ENCODE data around the gene ZNFX1. TPM values are rescaled to one million over a fixed set of nuclear protein-coding genes. Genes with fewer than 3 reads are reported as not detected.

Gene ZNFX1
- total RNA-seq, 1 donor from 2014 or later, result 27.5 TPM

DNA sequence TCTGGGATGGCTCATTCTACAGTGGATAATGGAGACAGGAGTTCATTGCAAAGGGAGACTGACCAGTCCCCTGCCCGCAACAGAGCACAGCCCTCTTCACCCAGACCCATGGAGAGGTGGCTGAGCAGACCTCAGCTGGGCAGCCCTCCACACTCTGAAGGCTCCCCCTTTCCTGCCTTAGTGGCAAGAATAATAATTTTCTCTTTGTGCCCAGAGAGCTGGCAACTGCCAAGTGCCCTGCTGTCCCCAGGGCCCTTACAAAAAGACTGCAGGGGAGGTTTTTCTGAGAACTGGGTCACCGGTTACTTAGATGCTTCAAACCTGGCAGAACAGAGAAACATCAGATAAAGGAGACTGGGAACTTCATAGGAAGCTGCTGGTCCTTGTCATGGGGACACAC lies 35.4 kb upstream of the ZNFX1 start:
- Histone ChIP-seq H3K36me3 (no peaks in the 10 kb centered on the region), H3K4me3 (no peak overlapping the region), H3K9me3 (no peaks in the 10 kb centered on the region), H3K4me1 (peaks cover 2% of the 10 kb centered on the region), H3K27me3 (peaks cover 4% of the 10 kb centered on the region), H3K27ac (no peak overlapping the region)
- intact Hi-C loops (cut with DNase I), result no loop called here
- no peak for DNase-seq (ENCODE audit: extremely low spot score in 2 of 2)
- TF ChIP-seq, protein P1, sequence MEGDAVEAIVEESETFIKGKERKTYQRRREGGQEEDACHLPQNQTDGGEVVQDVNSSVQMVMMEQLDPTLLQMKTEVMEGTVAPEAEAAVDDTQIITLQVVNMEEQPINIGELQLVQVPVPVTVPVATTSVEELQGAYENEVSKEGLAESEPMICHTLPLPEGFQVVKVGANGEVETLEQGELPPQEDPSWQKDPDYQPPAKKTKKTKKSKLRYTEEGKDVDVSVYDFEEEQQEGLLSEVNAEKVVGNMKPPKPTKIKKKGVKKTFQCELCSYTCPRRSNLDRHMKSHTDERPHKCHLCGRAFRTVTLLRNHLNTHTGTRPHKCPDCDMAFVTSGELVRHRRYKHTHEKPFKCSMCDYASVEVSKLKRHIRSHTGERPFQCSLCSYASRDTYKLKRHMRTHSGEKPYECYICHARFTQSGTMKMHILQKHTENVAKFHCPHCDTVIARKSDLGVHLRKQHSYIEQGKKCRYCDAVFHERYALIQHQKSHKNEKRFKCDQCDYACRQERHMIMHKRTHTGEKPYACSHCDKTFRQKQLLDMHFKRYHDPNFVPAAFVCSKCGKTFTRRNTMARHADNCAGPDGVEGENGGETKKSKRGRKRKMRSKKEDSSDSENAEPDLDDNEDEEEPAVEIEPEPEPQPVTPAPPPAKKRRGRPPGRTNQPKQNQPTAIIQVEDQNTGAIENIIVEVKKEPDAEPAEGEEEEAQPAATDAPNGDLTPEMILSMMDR (IDR thresholded peaks at IDR 0.05), result no peak
- TF ChIP-seq POLR2AphosphoS5 (IDR thresholded peaks at IDR 0.05; ENCODE audit: insufficient read depth in 1 of 2, low read depth in 1 of 2) (no peak), POLR2A (IDR thresholded peaks at IDR 0.05) (no peak)

DNA sequence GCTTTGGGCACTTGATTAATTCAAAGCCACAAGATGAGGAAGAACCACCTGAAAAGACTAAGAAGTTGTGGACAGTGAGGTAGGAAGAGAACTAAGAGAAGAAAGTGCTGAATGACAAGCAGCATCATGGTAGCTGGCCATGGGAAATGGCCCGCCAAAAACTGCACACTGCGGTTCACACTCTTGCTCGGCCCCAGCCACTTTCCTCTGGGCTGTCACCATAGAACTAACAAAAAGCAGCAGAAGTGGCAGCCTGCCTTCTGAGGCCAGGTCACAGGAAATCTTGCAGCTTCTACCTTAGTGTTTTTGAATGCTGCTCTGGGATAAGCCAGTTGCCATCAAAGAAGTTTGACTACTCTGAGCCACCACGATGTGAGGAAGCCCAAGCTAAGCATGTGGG lies 34.8 kb upstream of the ZNFX1 start:
- no peaks in the 10 kb centered on the region for H3K9me3 ChIP-seq
- TF ChIP-seq, protein P1 (IDR thresholded peaks at IDR 0.05), result no peak
- TF ChIP-seq POLR2AphosphoS5 (IDR thresholded peaks at IDR 0.05; ENCODE audit: insufficient read depth in 1 of 2, low read depth in 1 of 2) (no peak), POLR2A (IDR thresholded peaks at IDR 0.05) (no peak)
- H3K27ac ChIP-seq, result no peak overlapping the region
- no peak for DNase-seq (ENCODE audit: extremely low spot score in 2 of 2)
- no peaks in the 10 kb centered on the region for H3K4me1 ChIP-seq
- no peaks in the 10 kb centered on the region for H3K27me3 ChIP-seq
- no peaks in the 10 kb centered on the region for H3K36me3 ChIP-seq
- intact Hi-C loops (cut with DNase I), result no loop called here
- H3K4me3 ChIP-seq, result no peak overlapping the region

DNA sequence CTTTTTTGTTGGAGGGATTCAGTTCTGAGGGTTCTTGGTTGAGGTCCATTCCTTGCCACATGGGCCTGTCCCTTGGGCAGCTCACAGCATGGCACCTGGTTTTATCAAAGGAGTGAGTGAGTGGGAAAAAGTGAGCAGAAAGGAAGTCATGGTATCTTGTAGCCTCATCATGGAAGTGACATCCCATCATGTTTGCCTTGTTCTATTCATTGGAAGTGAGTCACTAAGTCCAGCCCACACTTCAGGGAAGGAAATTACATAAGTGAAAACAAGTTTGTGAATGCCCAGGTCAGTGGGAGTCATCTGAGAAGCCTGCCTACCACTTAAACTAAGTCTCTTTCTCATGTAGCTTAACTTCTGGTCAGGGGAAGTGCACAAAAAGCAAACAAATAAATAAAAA lies 32.8 kb upstream of the ZNFX1 start:
- no peak for DNase-seq (ENCODE audit: extremely low spot score in 2 of 2)
- H3K4me1 ChIP-seq, result no peaks in the 10 kb centered on the region
- H3K9me3 ChIP-seq, result no peaks in the 10 kb centered on the region
- no peak overlapping the region for H3K27ac ChIP-seq
- intact Hi-C loops (cut with DNase I), result no loop called here
- no peaks in the 10 kb centered on the region for H3K36me3 ChIP-seq
- no peak for TF ChIP-seq POLR2A (IDR thresholded peaks at IDR 0.05)
- TF ChIP-seq, protein P1 (IDR thresholded peaks at IDR 0.05), result no peak
- H3K27me3 ChIP-seq, result no peaks in the 10 kb centered on the region
- no peak overlapping the region for H3K4me3 ChIP-seq

DNA sequence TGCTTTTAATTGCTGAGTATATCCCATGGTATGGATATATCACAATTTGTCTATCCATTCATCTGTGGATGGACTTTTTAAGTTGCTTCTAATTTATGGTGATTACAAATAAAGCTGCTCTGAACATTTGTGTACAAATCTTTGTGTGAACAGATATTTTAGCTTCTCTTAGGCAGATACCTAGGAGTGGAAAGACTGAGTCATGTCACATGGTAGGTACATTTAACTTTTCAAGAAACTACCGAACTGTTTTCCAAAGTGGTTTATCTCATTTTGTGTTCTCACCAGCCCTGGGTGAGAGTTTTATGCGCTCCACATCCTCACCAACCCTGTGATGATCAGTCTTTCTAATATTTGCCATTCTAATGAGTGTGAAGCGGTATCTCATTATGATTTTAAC lies 31.0 kb upstream of the ZNFX1 start:
- no peaks in the 10 kb centered on the region for H3K27me3 ChIP-seq
- H3K4me1 ChIP-seq, result no peaks in the 10 kb centered on the region
- H3K27ac ChIP-seq, result no peak overlapping the region
- no peak overlapping the region for H3K4me3 ChIP-seq
- intact Hi-C loops (cut with DNase I), result no loop called here
- no peaks in the 10 kb centered on the region for H3K36me3 ChIP-seq
- no peaks in the 10 kb centered on the region for H3K9me3 ChIP-seq
- TF ChIP-seq, protein P1 (IDR thresholded peaks at IDR 0.05), result no peak
- TF ChIP-seq POLR2A (IDR thresholded peaks at IDR 0.05) (no peak), POLR2AphosphoS5 (IDR thresholded peaks at IDR 0.05; ENCODE audit: insufficient read depth in 1 of 2, low read depth in 1 of 2) (no peak)
- no peak for DNase-seq (ENCODE audit: extremely low spot score in 2 of 2)

DNA sequence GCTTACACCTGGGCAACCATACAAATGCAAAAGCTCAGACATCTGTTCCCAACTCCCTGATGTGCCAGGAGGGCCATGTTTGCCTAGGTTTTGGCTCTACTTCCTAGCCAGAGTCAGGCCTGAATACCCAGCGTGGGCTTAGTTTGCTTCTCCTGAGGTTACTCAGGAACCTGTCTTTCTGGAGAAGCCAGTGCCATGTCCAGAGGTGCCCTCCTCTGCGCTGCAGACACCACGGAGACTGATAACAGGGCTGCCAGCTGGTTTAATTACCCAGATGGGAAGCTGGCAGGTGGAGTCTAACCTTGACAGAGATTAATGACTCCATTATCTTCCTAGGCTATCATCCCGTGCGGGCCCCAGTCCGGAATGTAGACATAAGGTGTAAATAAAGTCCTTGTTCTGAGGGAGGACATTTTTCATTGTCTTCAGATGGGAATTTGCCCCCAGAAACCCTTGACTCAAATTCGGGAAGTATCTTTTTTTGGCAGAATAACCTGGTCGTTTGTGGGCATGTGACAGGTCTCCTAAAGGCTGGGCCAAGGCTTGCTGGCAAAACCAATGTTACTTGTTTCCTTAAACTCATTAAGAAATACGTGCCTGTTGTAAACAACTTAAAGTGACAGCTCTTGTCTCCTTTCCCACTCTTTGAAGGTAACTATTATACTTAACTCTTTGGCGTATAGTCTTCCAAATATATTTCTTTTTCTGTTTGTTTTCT lies 29.2 kb upstream of the ZNFX1 start:
- no peak for DNase-seq (ENCODE audit: extremely low spot score in 2 of 2)

More for the DNA sequence above, 29.2 kb upstream of the ZNFX1 start:
- H3K36me3 ChIP-seq, result no peaks in the 10 kb centered on the region
- peaks cover 9% of the 10 kb centered on the region for H3K4me1 ChIP-seq
- H3K9me3 ChIP-seq, result no peaks in the 10 kb centered on the region
- TF ChIP-seq POLR2AphosphoS5 (IDR thresholded peaks at IDR 0.05; ENCODE audit: insufficient read depth in 1 of 2, low read depth in 1 of 2) (no peak), POLR2A (IDR thresholded peaks at IDR 0.05) (no peak)
- TF ChIP-seq, protein P1 (IDR thresholded peaks at IDR 0.05), result no peak
- H3K4me3 ChIP-seq, result no peak overlapping the region
- intact Hi-C loops (cut with DNase I), result no loop called here
- H3K27ac ChIP-seq, result no peak overlapping the region
- H3K27me3 ChIP-seq, result no peaks in the 10 kb centered on the region

Measured in vagina (tissue), 2 donors.